H9 (cell line): Measurements from ENCODE around the gene DDX47. TPM values are rescaled to one million over a fixed set of nuclear protein-coding genes. Genes with fewer than 3 reads are reported as not detected.

Source experiments
- DNase-seq: peaks from one replicate; pipeline ENCODE4 v3.0.0-alpha.2; 2017
- H2AFZ ChIP-seq: one replicate; pipeline ENCODE4 v1.6.1; 2013; ENCODE audit warnings: mild to moderate bottlenecking, low read length, control low read depth, moderate library complexity
- H2AK5ac ChIP-seq: 2 replicates; pipeline ENCODE4 v1.6.1; 2013; ENCODE audit warnings: low read length, control low read depth, mixed read lengths; ENCODE audit not compliant: insufficient read length
- H2BK120ac ChIP-seq: one replicate; pipeline ENCODE4 v1.6.1; 2013; ENCODE audit warnings: low read depth, mild to moderate bottlenecking, low read length, control low read depth, inconsistent platforms; ENCODE audit not compliant: poor library complexity, severe bottlenecking
- H2BK12ac ChIP-seq: 2 replicates; pipeline ENCODE4 v1.6.1; 2013; ENCODE audit warnings: low read length, control low read depth, mixed read lengths, low read depth; ENCODE audit not compliant: insufficient read length
- H2BK15ac ChIP-seq: 2 replicates; pipeline ENCODE4 v1.6.1; 2013; ENCODE audit warnings: low read depth, low read length, control low read depth
- H2BK20ac ChIP-seq: one replicate; pipeline ENCODE4 v1.6.1; 2013; ENCODE audit warnings: low read depth, mild to moderate bottlenecking, low read length, control low read depth, inconsistent platforms; ENCODE audit not compliant: poor library complexity, severe bottlenecking
- H2BK5ac ChIP-seq: 2 replicates; pipeline ENCODE4 v1.6.1; 2013; ENCODE audit warnings: low read length, control low read depth, mixed read lengths; ENCODE audit not compliant: insufficient read length
- H3K14ac ChIP-seq: 2 replicates; pipeline ENCODE4 v1.6.1; 2013; ENCODE audit warnings: low read length, control low read depth; ENCODE audit not compliant: insufficient read depth
- H3K18ac ChIP-seq: 2 replicates; pipeline ENCODE4 v1.6.1; 2013; ENCODE audit warnings: low read depth, mild to moderate bottlenecking, mixed read lengths, low read length, control low read depth; ENCODE audit not compliant: insufficient read length
- H3K23ac ChIP-seq: 2 replicates; pipeline ENCODE4 v1.6.1; 2013; ENCODE audit warnings: low read length, control low read depth, mixed read lengths, low read depth; ENCODE audit not compliant: insufficient read length
- H3K23me2 ChIP-seq: 2 replicates; pipeline ENCODE4 v1.6.1; 2013; ENCODE audit warnings: low read depth, mild to moderate bottlenecking, mixed read lengths, low read length, control low read depth; ENCODE audit not compliant: insufficient read length, poor library complexity, severe bottlenecking
- H3K27ac ChIP-seq: 2 replicates; pipeline ENCODE4 v1.5.1; 2013; ENCODE audit warnings: low read length, control low read depth, mixed read lengths, low read depth; ENCODE audit not compliant: insufficient read length
- H3K27me3 ChIP-seq: 2 replicates; pipeline ENCODE4 v1.6.1; 2013; ENCODE audit warnings: low read length, control low read depth, inconsistent platforms; ENCODE audit not compliant: insufficient read depth
- H3K4ac ChIP-seq: 2 replicates; pipeline ENCODE4 v1.6.1; 2013; ENCODE audit warnings: low read depth, mild to moderate bottlenecking, control low read depth, inconsistent platforms, low read length, moderate library complexity
- H3K4me1 ChIP-seq: 2 replicates; pipeline ENCODE4 v1.6.1; 2013; ENCODE audit warnings: low read length, control low read depth, inconsistent platforms; ENCODE audit not compliant: insufficient read depth
- H3K4me2 ChIP-seq: 2 replicates; pipeline ENCODE4 v1.6.1; 2013; ENCODE audit warnings: low read length, control low read depth, mixed read lengths; ENCODE audit not compliant: insufficient read length, insufficient read depth
- H3K56ac ChIP-seq: 2 replicates; pipeline ENCODE4 v1.6.1; 2013; ENCODE audit warnings: low read depth, mild to moderate bottlenecking, mixed read lengths, low read length, control low read depth; ENCODE audit not compliant: insufficient read length
- H3K79me1 ChIP-seq: 2 replicates; pipeline ENCODE4 v1.6.1; 2013; ENCODE audit warnings: low read depth, mild to moderate bottlenecking, moderate library complexity, low read length, control low read depth, inconsistent platforms; ENCODE audit not compliant: insufficient read depth, poor library complexity, severe bottlenecking
- H3K79me2 ChIP-seq: 2 replicates; pipeline ENCODE4 v1.6.1; 2013; ENCODE audit warnings: low read length, control low read depth, inconsistent platforms; ENCODE audit not compliant: insufficient read depth
- H3K9ac ChIP-seq: 2 replicates; pipeline ENCODE4 v1.6.1; 2013; ENCODE audit warnings: low read length, control low read depth, mixed read lengths; ENCODE audit not compliant: insufficient read length; ENCODE audit errors: extremely low read depth
- H3K9me3 ChIP-seq: one replicate; pipeline ENCODE4 v1.6.1; 2013; ENCODE audit warnings: low read depth, low read length, inconsistent platforms; ENCODE audit not compliant: control insufficient read depth
- H3T11ph ChIP-seq: one replicate; pipeline ENCODE4 v1.6.1; 2013; ENCODE audit warnings: mild to moderate bottlenecking, low read length, control low read depth, inconsistent platforms
- H4K20me1 ChIP-seq: one replicate; pipeline ENCODE4 v1.6.1; 2013; ENCODE audit not compliant: control insufficient read depth, insufficient read length, insufficient read depth
- H4K5ac ChIP-seq: 2 replicates; pipeline ENCODE4 v1.6.1; 2013; ENCODE audit warnings: low read depth, mild to moderate bottlenecking, mixed read lengths, low read length, control low read depth; ENCODE audit not compliant: insufficient read length
- H4K8ac ChIP-seq: replicated peaks from 2 replicates; pipeline ENCODE4 v1.6.1; 2013; ENCODE audit warnings: low read length, control low read depth, mixed read lengths, low read depth; ENCODE audit not compliant: insufficient read length
- H4K91ac ChIP-seq: 2 replicates; pipeline ENCODE4 v1.6.1; 2013; ENCODE audit warnings: low read depth, mild to moderate bottlenecking, moderate library complexity, mixed read lengths, low read length, control low read depth; ENCODE audit not compliant: insufficient read length
- H3K27ac Mint-ChIP-seq, 3 experiments: 2 replicates in 2 of 3; 3 replicates in 1 of 3; pipeline ENCODE4 v1.8.0; 2020 to 2021; ENCODE audit warnings: mixed read lengths in 3 of 3, mild to moderate bottlenecking in 1 of 3, moderate library complexity in 1 of 3
- H3K27me3 Mint-ChIP-seq: 2 replicates; pipeline ENCODE4 v1.8.0; 2021; ENCODE audit warnings: low read depth, mild to moderate bottlenecking, moderate library complexity, mixed read lengths
- H3K36me3 Mint-ChIP-seq, 3 experiments: 2 replicates in 2 of 3; 3 replicates in 1 of 3; pipeline ENCODE4 v1.8.0; 2020 to 2021; ENCODE audit warnings: low read depth in 3 of 3, mixed read lengths in 3 of 3; ENCODE audit not compliant: insufficient read depth in 1 of 3
- H3K4me1 Mint-ChIP-seq, 2 experiments: 2 replicates each; pipeline ENCODE4 v1.8.0; 2020; ENCODE audit warnings: mixed read lengths in 2 of 2
- H3K4me3 Mint-ChIP-seq, 2 experiments: 2 replicates in 1 of 2; 3 replicates in 1 of 2; pipeline ENCODE4 v1.8.0; 2020 to 2021; ENCODE audit warnings: mild to moderate bottlenecking in 2 of 2, mixed read lengths in 2 of 2, moderate library complexity in 1 of 2
- H3K9me3 Mint-ChIP-seq, 2 experiments: 2 replicates in 1 of 2; 3 replicates in 1 of 2; pipeline ENCODE4 v1.8.0; 2020; ENCODE audit warnings: mild to moderate bottlenecking in 2 of 2, mixed read lengths in 2 of 2, moderate library complexity in 1 of 2
- WGBS: extraction: QIAGEN DNeasy Blood & Tissue Kit; methylation state at CpG from one replicate; pipeline ENCODE4 v1.1.7; 2013; ENCODE audit warnings: missing lambda C conversion rate, low lambda C conversion rate, mixed read lengths; ENCODE audit not compliant: insufficient read length; ENCODE audit errors: extremely low coverage; 5-methylcytosine and 5-hydroxymethylcytosine counted together
- total RNA-seq: library from RNA; stranded (reverse); gene quantifications from 2 replicates; pipeline ENCODE4 v1.2.1, GENCODE V29; 2021
- TF ChIP-seq, protein P1 (sequence below): fragments of 200-600 bp; sonication (generic); conservative IDR thresholded peaks from 3 replicates; pipeline ENCODE4 v1.8.0; 2021; ENCODE audit warnings: antibody characterized with exemption, mild to moderate bottlenecking

DDX47 gene
- total RNA-seq, 1 experiment from 2014 or later = 78.2 TPM

DNA sequence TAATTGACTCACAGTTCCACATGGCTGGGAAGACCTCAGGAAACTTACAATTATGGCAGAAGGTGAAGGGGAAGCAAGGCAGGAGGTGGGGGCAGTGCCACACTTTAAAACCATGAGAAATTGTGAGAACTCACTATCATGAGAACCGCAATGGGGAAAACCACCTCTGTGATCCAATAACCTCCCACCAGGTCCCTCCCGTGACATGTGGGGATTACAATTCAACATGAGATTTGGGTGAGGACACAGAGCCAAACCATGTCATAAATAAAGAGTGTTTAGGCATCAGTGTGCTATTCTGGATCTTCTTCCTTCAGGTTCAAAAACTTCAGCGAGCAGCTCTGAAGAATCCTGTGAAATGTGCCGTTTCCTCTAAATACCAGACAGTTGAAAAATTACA is 9.7 kb downstream of the DDX47 start:
- Mint-ChIP-seq H3K36me3 (peaks cover 45 to 70% (median 70%) of the 10 kb centered on the region in 3 experiments), H3K27ac (no peak overlapping the region), H3K4me1 (peaks cover 0 to 49% of the 10 kb centered on the region in 2 experiments; a peak in 2 of 4 replicates), H3K4me3 (no peak overlapping the region), H3K9me3 (no peaks in the 10 kb centered on the region), H3K27me3 (no peaks in the 10 kb centered on the region)
- no peak overlapping the region for H2BK120ac ChIP-seq
- TF ChIP-seq, protein P1, sequence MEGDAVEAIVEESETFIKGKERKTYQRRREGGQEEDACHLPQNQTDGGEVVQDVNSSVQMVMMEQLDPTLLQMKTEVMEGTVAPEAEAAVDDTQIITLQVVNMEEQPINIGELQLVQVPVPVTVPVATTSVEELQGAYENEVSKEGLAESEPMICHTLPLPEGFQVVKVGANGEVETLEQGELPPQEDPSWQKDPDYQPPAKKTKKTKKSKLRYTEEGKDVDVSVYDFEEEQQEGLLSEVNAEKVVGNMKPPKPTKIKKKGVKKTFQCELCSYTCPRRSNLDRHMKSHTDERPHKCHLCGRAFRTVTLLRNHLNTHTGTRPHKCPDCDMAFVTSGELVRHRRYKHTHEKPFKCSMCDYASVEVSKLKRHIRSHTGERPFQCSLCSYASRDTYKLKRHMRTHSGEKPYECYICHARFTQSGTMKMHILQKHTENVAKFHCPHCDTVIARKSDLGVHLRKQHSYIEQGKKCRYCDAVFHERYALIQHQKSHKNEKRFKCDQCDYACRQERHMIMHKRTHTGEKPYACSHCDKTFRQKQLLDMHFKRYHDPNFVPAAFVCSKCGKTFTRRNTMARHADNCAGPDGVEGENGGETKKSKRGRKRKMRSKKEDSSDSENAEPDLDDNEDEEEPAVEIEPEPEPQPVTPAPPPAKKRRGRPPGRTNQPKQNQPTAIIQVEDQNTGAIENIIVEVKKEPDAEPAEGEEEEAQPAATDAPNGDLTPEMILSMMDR = no peak
- no peak overlapping the region for H3K27ac ChIP-seq
- H2BK20ac ChIP-seq = no peak overlapping the region
- no peak overlapping the region for H3K9ac ChIP-seq
- no peaks in the 10 kb centered on the region for H3K79me2 ChIP-seq
- H2AK5ac ChIP-seq = no peak overlapping the region
- H2BK15ac ChIP-seq = no peak overlapping the region
- H3T11ph ChIP-seq = no peak overlapping the region
- no peaks in the 10 kb centered on the region for H3K9me3 ChIP-seq
- H3K23ac ChIP-seq = no peak overlapping the region
- no peak overlapping the region for H4K8ac ChIP-seq
- H3K79me1 ChIP-seq = peaks cover 2% of the 10 kb centered on the region
- H3K14ac ChIP-seq = no peak overlapping the region
- no peaks in the 10 kb centered on the region for H3K27me3 ChIP-seq
- WGBS = no CpG with 5 or more reads among the region's 4 CpGs
- no peak overlapping the region for H2BK5ac ChIP-seq
- H4K5ac ChIP-seq = no peak overlapping the region
- DNase-seq = no peak
- H3K56ac ChIP-seq = no peak overlapping the region
- no peak overlapping the region for H4K91ac ChIP-seq
- H3K23me2 ChIP-seq = no peaks in the 10 kb centered on the region
- no peaks in the 10 kb centered on the region for H3K4me1 ChIP-seq
- H3K4me2 ChIP-seq = no peak overlapping the region
- H2AFZ ChIP-seq = no peak overlapping the region
- H4K20me1 ChIP-seq = no peaks in the 10 kb centered on the region
- H2BK12ac ChIP-seq = no peak overlapping the region
- no peak overlapping the region for H3K18ac ChIP-seq
- H3K4ac ChIP-seq = no peak overlapping the region
